HFF-Myc (cell line): Measurements from ENCODE around the gene KCMF1.

Experiments used
- DNase-seq: peaks from one replicate; pipeline ENCODE4 v3.0.0-alpha.2; 2011; ENCODE audit warnings: low read depth; ENCODE audit errors: extremely low read depth
- H3K4me3 ChIP-seq: replicated peaks from 2 replicates; pipeline ENCODE4 v1.5.1; 2011; ENCODE audit warnings: low read depth, mild to moderate bottlenecking, control low read depth, low read length
- CTCF ChIP-seq: IDR thresholded peaks from 2 replicates; pipeline ENCODE4 v1.5.1; 2012; ENCODE audit warnings: mild to moderate bottlenecking, low read depth, low read length, control low read depth; ENCODE audit errors: missing control alignments

The KCMF1 gene

GRCh38 chr2:84966731-84967130 lies 4.2 kb upstream of the KCMF1 start:
- TF ChIP-seq CTCF: no peak
- no peak for DNase-seq
- H3K4me3 ChIP-seq: no peak overlapping the region

- no peak for TF ChIP-seq CTCF
- H3K4me3 ChIP-seq: peak overlapping the region; percentile 86
- no peak for DNase-seq
These were observed 1.3 kb upstream of the KCMF1 start for GRCh38 chr2:84969511-84970209.

GRCh38 chr2:84970210-84970867 lies 622 bp upstream of the KCMF1 start:
- H3K4me3 ChIP-seq: peak overlapping the region; percentile 86
- TF ChIP-seq CTCF: no peak
- DNase-seq: no peak

GRCh38 chr2:84971510-84972206 lies 697 bp downstream of the KCMF1 start:
- H3K4me3 ChIP-seq: peak overlapping the region; percentile 83
- no peak for TF ChIP-seq CTCF
- DNase-seq: no peak

- H3K4me3 ChIP-seq: peak overlapping the region; percentile 83
- TF ChIP-seq CTCF: no peak
- no peak for DNase-seq
These were observed 1.3 kb downstream of the KCMF1 start for GRCh38 chr2:84972207-84972783.

GRCh38 chr2:84972932-84973331 lies 2.0 kb downstream of the KCMF1 start:
- peak overlapping the region; percentile 83 for H3K4me3 ChIP-seq
- TF ChIP-seq CTCF: no peak
- no peak for DNase-seq
